GM21737 (cell line): ENCODE measurements around the gene BEND6.

Experiments
- ATAC-seq: cut with Tn5 transposase; IDR thresholded peaks from one replicate; pipeline ENCODE4 v1.9.1; 2021; ENCODE audit warnings: mild to moderate bottlenecking, moderate library complexity; ENCODE audit not compliant: unreplicated experiment

The BEND6 gene

DNA sequence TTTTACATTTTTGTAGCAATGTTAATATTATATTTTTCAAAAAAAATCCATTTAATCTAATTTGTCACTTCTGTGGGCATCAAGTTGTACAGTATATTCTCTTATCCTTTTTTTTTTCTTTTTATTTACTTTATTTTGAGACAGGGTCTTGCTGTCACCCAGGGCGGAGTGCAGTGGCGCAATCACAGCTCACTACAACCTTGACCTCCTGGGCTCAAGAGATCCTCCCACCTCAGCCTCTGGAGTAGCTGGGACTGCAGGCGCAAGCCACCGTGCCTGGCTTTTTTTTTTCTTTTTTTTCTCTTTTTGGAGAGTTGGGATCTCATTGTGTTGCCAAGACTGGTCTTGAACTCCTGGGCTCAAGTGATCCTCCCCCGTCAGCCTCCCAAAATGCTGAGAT is 14.4 kb upstream of the BEND6 start:
- ATAC-seq = no peak

DNA sequence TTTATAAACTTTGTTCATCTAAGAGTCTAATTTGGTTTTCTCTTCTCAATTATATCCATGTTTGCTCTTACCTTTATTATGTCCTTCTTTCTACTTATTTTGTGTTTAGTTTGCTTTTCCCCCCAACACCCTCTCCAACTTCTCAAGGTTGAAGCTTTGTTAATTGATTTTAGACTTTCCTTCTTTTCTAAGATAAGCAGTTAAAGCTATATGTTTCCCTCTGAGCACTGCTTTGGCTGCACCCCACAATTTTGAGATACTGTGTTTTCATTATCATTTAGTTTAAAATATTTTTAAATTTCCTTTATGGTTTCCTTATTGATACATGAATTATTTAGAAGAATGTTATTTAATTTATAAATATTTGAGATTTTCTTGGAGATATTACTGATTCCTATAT is 13.9 kb upstream of the BEND6 start:
- ATAC-seq = no peak

GRCh38 chr6:56944661-56945060 is 10.2 kb upstream of the BEND6 start:
- no peak for ATAC-seq

- ATAC-seq = no peak
Observed at GRCh38 chr6:56946368-56946767, 8.5 kb upstream of the BEND6 start.

DNA sequence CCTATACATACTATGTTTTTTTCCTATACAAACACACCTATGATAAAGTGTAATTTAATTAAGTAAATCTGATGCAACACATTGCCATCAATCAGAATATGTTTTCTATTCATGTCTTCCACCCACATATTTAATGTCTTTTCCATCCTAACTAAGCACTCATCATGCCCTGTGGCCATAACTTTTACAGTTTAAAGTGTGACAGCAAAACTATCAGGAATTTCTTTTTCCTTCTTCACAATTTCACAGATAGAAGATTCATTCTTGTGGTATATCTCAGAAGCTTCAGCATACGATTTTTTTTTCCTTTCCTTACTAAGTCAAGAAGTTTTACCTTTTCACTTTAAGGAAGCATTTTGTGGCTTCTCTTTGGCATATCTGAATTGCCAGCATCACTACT is 7.0 kb upstream of the BEND6 start:
- ATAC-seq = no peak

DNA sequence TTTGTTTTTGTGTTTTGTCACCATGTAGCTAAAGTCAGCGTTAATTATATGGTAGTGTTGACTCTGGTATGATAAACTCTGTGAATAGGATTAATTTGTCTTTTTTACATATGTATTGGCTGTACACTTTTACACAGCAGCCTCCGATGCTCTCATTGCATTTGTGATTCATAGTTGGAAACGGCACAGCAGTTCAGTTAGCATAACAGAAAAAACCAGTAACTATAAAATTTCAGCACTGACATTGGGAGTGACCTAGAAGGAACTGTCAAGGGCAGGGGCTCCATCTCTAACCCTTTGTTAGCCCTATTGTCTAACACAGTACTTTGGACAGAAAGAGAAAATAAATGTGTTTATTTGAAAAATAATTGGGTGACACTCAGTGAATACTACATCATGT is 5.6 kb upstream of the BEND6 start:
- no peak for ATAC-seq

- no peak for ATAC-seq
Observed at GRCh38 chr6:56949925-56950495, 4.9 kb upstream of the BEND6 start.

DNA sequence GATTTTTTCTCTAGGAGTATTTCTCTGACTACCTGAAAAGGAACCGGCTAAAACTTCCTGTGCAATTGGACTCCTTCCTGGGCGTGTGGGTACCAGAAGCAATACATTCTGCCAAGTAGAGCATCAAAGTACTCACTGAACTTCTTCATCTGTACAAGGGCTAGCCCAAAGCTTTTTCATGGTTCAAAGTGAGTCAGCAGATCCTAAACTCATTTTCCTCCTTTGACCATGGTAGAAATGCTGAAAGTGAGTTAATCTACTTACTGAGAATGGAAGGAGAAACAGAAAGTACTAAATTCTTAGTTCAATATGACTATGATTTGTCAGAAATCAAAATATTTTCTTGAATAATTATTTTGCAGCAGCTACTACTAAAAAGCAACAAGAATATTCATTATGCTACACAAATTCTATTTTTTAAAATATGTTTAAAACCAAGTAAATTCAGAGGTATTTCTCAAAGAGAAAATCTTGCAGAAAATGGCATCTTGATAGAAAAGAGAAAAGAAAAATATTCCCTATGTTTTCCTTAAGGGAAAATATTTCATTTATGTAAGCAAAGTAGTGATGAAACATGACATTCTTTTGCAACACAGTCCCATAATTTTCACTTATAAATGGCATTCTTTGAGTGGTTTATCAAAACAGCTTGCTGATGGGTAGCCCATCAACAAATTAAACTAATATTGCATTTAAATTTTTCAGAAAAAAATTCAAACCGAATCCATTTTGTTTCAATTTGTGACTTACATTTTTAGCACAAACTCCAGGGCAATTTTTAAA is 3.7 kb upstream of the BEND6 start:
- ATAC-seq = no peak

DNA sequence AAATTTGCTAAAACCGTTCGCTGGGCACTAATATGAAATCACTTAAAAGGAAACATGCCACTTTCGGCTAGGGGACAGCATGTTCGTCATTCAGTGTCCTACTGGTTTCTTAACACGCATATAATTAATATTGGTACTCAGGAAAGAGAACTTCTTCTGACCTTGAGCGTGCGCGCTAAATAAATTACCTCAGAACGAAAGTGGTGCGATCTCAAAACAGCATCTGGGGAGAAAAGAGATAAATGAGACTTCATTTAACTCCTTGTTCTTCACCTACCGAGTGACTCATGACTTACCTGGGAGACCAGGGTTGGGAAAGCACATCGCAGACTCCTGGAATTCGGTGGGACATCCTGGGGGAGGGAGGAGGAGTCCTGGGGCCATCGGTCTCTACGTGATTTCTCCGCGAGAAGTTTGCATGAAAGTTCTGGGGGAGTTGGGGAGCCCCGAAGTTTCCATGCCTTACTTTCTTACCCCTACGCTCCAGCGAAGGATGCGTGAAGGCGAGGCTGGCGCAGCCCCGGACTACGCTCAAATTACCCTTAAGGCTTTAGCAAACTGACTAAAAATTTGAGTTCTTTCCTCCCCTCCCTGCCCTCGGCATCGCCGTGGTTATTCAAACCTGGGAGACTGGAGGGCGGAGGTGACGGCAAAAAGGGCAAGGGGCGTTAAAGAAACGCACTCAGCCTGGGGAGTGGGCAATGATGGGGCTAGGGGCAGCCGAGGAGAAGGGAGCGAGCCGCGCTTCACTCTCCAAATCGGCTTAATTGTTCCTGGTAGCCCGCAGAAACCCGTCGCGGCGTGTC is 1.1 kb upstream of the BEND6 start:
- no peak for ATAC-seq

GRCh38 chr6:56955171-56956155 is 556 bp downstream of the BEND6 start:
- ATAC-seq = peak; percentile 70

- no peak for ATAC-seq
Observed at GRCh38 chr6:56956491-56956890, 1.6 kb downstream of the BEND6 start.

DNA sequence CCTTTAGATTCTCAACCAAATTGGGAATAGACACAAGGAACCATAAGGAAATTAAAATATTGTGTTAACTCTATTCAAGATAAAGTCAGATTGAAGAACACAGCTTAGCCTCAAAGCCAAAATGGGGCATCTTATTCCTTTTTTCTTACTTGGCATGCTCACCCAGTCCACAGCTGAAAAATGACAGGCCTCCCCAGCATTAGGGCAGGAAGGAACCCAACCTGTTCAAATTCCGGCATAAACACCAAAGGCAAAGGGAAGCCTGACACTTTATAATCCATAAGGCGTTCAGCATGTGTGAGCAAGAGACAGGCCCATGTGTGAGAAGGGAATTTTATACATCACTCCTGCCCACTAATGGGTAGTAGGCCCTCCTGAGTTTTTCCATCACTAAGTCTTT is 2.9 kb downstream of the BEND6 start:
- no peak for ATAC-seq

DNA sequence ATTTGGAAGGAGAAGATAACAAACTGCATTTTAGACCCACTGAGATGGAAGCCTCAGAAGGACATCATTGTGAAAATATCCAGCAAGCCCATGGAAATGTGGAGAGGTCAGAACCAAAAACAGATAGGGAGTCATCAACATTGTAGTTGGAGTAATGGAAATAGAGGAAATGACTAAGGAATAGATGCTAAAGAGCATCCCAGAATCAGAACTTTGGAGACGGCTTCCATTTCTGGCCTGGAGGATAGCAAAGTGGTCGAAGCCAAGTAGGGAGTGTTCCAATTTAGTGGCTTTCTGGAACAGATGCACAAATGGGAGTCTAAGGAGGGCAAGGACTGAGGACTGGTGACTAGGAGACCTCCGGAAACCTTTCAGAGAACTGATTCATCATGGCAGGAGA is 3.6 kb downstream of the BEND6 start:
- no peak for ATAC-seq

DNA sequence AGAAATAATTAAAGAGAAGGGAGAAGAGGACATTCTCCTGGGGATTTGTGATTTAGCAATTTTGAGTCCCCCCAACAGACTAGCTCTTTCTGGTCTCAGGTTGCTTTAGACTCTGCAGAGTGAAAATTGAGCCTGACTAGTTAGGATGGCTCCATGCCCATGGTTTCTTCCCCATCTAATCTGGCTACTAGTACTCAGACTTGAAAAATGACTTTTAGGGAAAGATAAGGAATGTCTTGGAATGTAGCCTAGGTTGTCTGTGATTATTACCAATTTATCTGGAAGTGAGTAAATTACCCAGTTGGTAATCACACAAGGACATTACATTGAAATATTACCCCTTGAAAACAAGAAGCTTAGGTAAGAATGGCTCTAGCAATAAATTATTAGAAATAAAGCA is 4.2 kb downstream of the BEND6 start:
- ATAC-seq = no peak

GRCh38 chr6:56959938-56960337 is 5.0 kb downstream of the BEND6 start:
- ATAC-seq = no peak

DNA sequence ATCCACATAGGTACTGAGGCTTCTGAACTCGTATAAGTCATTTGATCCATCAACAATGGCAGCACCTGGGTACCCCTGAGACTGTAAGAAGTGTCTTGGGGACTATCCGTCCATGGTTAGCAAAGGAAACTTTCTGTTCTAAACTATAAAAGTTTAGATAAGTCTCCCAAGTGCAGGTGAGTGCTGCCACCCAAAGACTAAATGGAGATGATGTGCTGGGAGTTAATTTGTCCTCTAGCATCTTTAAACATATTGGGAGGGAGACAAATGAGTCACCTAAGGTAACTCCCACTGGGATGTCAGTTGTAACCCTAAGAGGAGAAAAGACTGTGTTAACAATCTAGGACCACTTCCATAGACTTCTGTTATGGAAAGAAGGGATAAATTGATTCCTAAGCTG is 6.2 kb downstream of the BEND6 start:
- ATAC-seq = no peak

- ATAC-seq = no peak
Observed at GRCh38 chr6:56962441-56962840, 7.5 kb downstream of the BEND6 start.

DNA sequence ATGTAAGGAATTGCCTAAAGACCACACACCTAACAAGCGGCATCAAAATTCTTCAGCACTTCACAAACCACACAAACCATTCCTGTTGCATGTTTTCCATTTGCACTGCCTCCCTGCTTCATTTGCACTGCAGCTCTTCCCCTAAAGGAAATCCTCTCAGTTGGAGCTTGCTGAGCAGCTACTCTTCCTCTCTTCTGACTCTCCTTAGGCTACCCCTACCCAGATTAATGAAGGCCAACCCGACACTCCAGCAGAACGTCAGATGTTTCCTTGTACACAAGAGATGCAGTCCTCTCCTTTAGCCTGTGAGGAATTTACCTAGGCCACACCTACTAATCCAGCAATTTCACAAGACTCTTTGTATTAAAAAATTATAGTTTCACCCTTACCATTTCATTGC is 8.1 kb downstream of the BEND6 start:
- ATAC-seq = no peak

GRCh38 chr6:56963793-56964192 is 8.9 kb downstream of the BEND6 start:
- no peak for ATAC-seq

DNA sequence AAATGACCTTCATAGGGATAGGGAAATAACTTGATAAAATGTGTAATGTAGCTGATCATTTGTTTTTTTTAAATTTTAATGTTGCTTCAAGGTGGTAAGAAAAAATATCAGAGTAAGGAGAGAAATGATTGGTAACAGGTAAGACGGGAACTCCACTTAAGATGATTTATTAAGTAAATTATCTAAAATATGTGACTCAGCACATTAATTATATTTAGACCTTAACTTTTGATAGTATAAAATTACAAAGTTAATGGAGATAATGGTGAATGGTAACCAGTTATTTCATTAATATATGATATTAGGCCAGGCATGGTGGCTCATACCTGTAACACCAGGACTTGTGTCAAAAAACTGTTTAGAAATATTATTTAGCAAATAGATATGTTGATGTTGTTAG is 10.2 kb downstream of the BEND6 start:
- ATAC-seq = no peak

DNA sequence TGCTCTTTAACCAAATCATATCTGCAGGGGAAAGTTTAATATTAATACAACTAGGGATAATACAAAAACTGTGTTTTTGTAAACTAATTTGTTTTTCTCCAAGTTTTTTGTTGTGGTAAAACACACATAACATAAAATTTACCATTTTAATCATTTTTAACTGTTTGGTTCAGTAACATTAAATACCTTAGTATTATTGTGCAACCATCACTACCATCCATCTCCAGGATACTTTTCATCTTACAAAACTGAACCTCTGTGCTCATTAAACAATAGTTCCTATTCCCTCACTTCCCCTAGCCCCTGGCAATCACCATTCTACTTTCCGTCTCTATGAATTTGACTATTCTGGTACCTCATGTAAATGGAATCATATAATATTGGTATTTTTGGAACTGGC is 15.9 kb downstream of the BEND6 start:
- no peak for ATAC-seq
